GM19467 (cell line): Measurements from ENCODE around the gene NAA38.

Source experiments
- ATAC-seq: cut with Tn5 transposase; IDR thresholded peaks from one replicate; pipeline ENCODE4 v1.9.1; 2021; ENCODE audit warnings: mild to moderate bottlenecking, moderate library complexity; ENCODE audit not compliant: unreplicated experiment

The NAA38 gene

GRCh38 chr17:7856811-7857712 lies at the start of gene NAA38:
Gene NAA38, minus strand, starts transcription at chr17:7857559. Its CDS starts 96 bp downstream, at chr17:7857463.
- peak; percentile 76 for ATAC-seq

- no peak for ATAC-seq
Measured at GRCh38 chr17:7903154-7904103, 46.1 kb upstream of the NAA38 start.

GRCh38 chr17:7897773-7898172 lies 40.4 kb upstream of the NAA38 start:
- no peak for ATAC-seq

GRCh38 chr17:7897090-7897489 lies 39.7 kb upstream of the NAA38 start:
- no peak for ATAC-seq

- no peak for ATAC-seq
Measured at GRCh38 chr17:7894866-7895265, 37.5 kb upstream of the NAA38 start.

GRCh38 chr17:7894226-7894625 lies 36.9 kb upstream of the NAA38 start:
- no peak for ATAC-seq

- no peak for ATAC-seq
Measured at GRCh38 chr17:7893187-7893880, 36.0 kb upstream of the NAA38 start.

- ATAC-seq: no peak
Measured at GRCh38 chr17:7889166-7889955, 32.0 kb upstream of the NAA38 start.

GRCh38 chr17:7888184-7888920 lies 31.0 kb upstream of the NAA38 start, which contains the start of gene CHD3:
Gene CHD3, plus strand, starts transcription at chr17:7888789. Its CDS starts 212 bp downstream, at chr17:7889001.
- no peak for ATAC-seq

- no peak for ATAC-seq
Measured at GRCh38 chr17:7887482-7888183, 30.3 kb upstream of the NAA38 start.

GRCh38 chr17:7887038-7887481 lies 29.7 kb upstream of the NAA38 start:
- ATAC-seq: no peak

- no peak for ATAC-seq
Measured at GRCh38 chr17:7886227-7887037, 29.1 kb upstream of the NAA38 start.

GRCh38 chr17:7885367-7886226 lies 28.2 kb upstream of the NAA38 start:
- ATAC-seq: no peak

GRCh38 chr17:7884581-7885366 lies 27.4 kb upstream of the NAA38 start:
- no peak for ATAC-seq

- ATAC-seq: no peak
Measured at GRCh38 chr17:7883781-7884386, 26.5 kb upstream of the NAA38 start.

GRCh38 chr17:7882629-7883028 lies 25.3 kb upstream of the NAA38 start:
- ATAC-seq: no peak
